SK-N-SH (cell line): ENCODE measurements around the gene PLA2G4E. TPM values are rescaled to one million over a fixed set of nuclear protein-coding genes. Genes with fewer than 3 reads are reported as not detected.

Experiments
- CTCF ChIA-PET: fragments of 300-600, 350-600 bp; formaldehyde crosslinking; extraction: SDS; loops from one replicate; lab custom pipeline; 2021; lab: Yijun Ruan, JAX
- POLR2A ChIA-PET: fragments of 350-600 bp; sonication (Branson Sonifier 250); formaldehyde crosslinking; extraction: SDS; loops from one replicate; lab custom pipeline; 2020; ENCODE audit warnings: antibody characterized with exemption, inconsistent platforms; lab: Yijun Ruan, JAX
- DNase-seq: peaks from one replicate; pipeline ENCODE4 v3.0.0; 2012
- H2AFZ ChIP-seq: fragments of 200-600 bp; sonication (generic); 2 replicates; pipeline ENCODE4 v1.8.1; 2016; ENCODE audit warnings: antibody characterized with exemption, mild to moderate bottlenecking, low read depth
- H3F3A ChIP-seq: fragments of 200-600 bp; sonication (generic); replicated peaks from 2 replicates; pipeline ENCODE3; 2016; ENCODE audit warnings: antibody characterized with exemption, mild to moderate bottlenecking; ENCODE audit not compliant: insufficient read depth
- H3K27ac ChIP-seq, 2 experiments: fragments of 200-500 bp in 1 of 2; fragments of 200-600 bp in 1 of 2; sonication (Bioruptor generic) in 1 of 2; sonication (generic), shearing (Covaris generic) in 1 of 2; 2 replicates each; pipeline versions ENCODE4 v1.5.1 to v1.6.1; 2014 to 2016; ENCODE audit warnings: low read depth in 2 of 2, inconsistent platforms in 1 of 2, low read length in 1 of 2, mild to moderate bottlenecking in 1 of 2, mixed read lengths in 1 of 2
- H3K27me3 ChIP-seq: fragments of 200-600 bp; sonication (generic), shearing (Covaris generic); 2 replicates; pipeline ENCODE4 v1.6.1; 2016; ENCODE audit warnings: mixed run types; ENCODE audit not compliant: insufficient read depth
- H3K36me3 ChIP-seq, 2 experiments: fragments of 200-500 bp in 1 of 2; fragments of 200-600 bp in 1 of 2; sonication (Bioruptor generic) in 1 of 2; sonication (generic) in 1 of 2; replicated peaks in 1 of 2; 2 replicates each; pipeline versions ENCODE3 to v1.5.1; 2014 to 2016; ENCODE audit warnings: low read length in 1 of 2, mild to moderate bottlenecking in 1 of 2; ENCODE audit not compliant: insufficient read depth in 2 of 2, control insufficient read depth in 1 of 2
- H3K4me1 ChIP-seq, 2 experiments: fragments of 200-500 bp in 1 of 2; fragments of 200-600 bp in 1 of 2; sonication (Bioruptor generic) in 1 of 2; sonication (generic), shearing (Covaris generic) in 1 of 2; 2 replicates each; pipeline versions ENCODE4 v1.5.1 to v1.6.1; 2014 to 2016; ENCODE audit warnings: low read depth in 1 of 2, low read length in 1 of 2, mixed run types in 1 of 2; ENCODE audit not compliant: insufficient read depth in 2 of 2, control insufficient read depth in 1 of 2
- H3K4me2 ChIP-seq: fragments of 200-600 bp; sonication (generic), shearing (Covaris generic); 2 replicates; pipeline ENCODE4 v1.6.1; 2017; ENCODE audit warnings: mixed run types
- H3K4me3 ChIP-seq, 2 experiments: fragments of 200-500 bp in 1 of 2; fragments of 200-600 bp in 1 of 2; sonication (Bioruptor generic) in 1 of 2; sonication (generic), shearing (Covaris generic) in 1 of 2; 2 replicates each; pipeline versions ENCODE4 v1.5.1 to v1.8.1; 2014 to 2016; ENCODE audit warnings: low read depth in 2 of 2, inconsistent platforms in 1 of 2, low read length in 1 of 2, mild to moderate bottlenecking in 1 of 2, mixed read lengths in 1 of 2, moderate library complexity in 1 of 2
- H3K79me2 ChIP-seq: fragments of 200-600 bp; sonication (generic); 2 replicates; pipeline ENCODE4 v1.8.1; 2017; ENCODE audit warnings: mild to moderate bottlenecking; ENCODE audit not compliant: insufficient read depth
- H3K9ac ChIP-seq: fragments of 200-600 bp; sonication (generic); 2 replicates; pipeline ENCODE4 v1.6.1; 2017; ENCODE audit warnings: mixed run types
- H3K9me2 ChIP-seq: fragments of 200-600 bp; sonication (generic); 2 replicates; pipeline ENCODE4 v1.6.1; 2017; ENCODE audit warnings: mixed run types
- H3K9me3 ChIP-seq: fragments of 200-600 bp; sonication (generic); 2 replicates; pipeline ENCODE4 v1.6.1; 2017; ENCODE audit warnings: mixed run types, mild to moderate bottlenecking, moderate library complexity
- H4K20me1 ChIP-seq: fragments of 200-600 bp; sonication (generic); 2 replicates; pipeline ENCODE4 v1.6.1; 2017; ENCODE audit warnings: mild to moderate bottlenecking, mixed run types; ENCODE audit not compliant: insufficient read depth
- CHD2 ChIP-seq: fragments of 150-350 bp; IDR thresholded peaks from 2 replicates; pipeline ENCODE4 v1.6.1; 2018; ENCODE audit warnings: low read length; ENCODE audit not compliant: partially characterized antibody
- EP300 ChIP-seq, 2 experiments: IDR thresholded peaks; 2 replicates each; pipeline versions ENCODE4 v1.4.0 to v1.6.1; 2012; ENCODE audit warnings: borderline replicate concordance in 1 of 2, low read depth in 1 of 2, low read length in 1 of 2
- JUND ChIP-seq: IDR thresholded peaks from 2 replicates; pipeline ENCODE4 v1.4.0; 2012
- MEF2A ChIP-seq: IDR thresholded peaks from 2 replicates; pipeline ENCODE4 v1.4.0; 2012; ENCODE audit warnings: low read depth, borderline replicate concordance
- NFIC ChIP-seq: IDR thresholded peaks from 2 replicates; pipeline ENCODE4 v1.4.0; 2012; ENCODE audit warnings: borderline replicate concordance
- NRF1 ChIP-seq: IDR thresholded peaks from 2 replicates; pipeline ENCODE4 v1.6.1; 2012; ENCODE audit warnings: low read depth, mild to moderate bottlenecking, low read length
- RCOR1 ChIP-seq: fragments of 150-350 bp; IDR thresholded peaks from 2 replicates; pipeline ENCODE4 v1.6.1; 2017; ENCODE audit warnings: antibody characterized with exemption, low read length
- RXRA ChIP-seq: IDR thresholded peaks from 2 replicates; pipeline ENCODE4 v1.4.0; 2012; ENCODE audit warnings: low read depth, mild to moderate bottlenecking, borderline replicate concordance
- SIN3A ChIP-seq: IDR thresholded peaks from 2 replicates; pipeline ENCODE4 v1.6.1; 2012; ENCODE audit warnings: low read depth, mild to moderate bottlenecking, low read length, moderate library complexity, borderline replicate concordance
- SMC3 ChIP-seq: IDR thresholded peaks from 2 replicates; pipeline ENCODE4 v1.6.1; 2012; ENCODE audit warnings: low read depth, low read length, improper control_type of control experiment
- WGBS: methylation state at CpG from one replicate; pipeline ENCODE4 v1.1.6; 2017; ENCODE audit warnings: low lambda C conversion rate; 5-methylcytosine and 5-hydroxymethylcytosine counted together
- polyA plus RNA-seq, 3 experiments: library from polyadenylated mRNA; depleted of rRNA; stranded (reverse); fragments of >200 nt; gene quantifications; 2 replicates each; pipeline ENCODE4 v1.2.3, GENCODE V29; 2012
- TF ChIP-seq, protein P1 (sequence below): IDR thresholded peaks from 2 replicates; pipeline ENCODE4 v1.4.0; 2012; ENCODE audit warnings: low read depth, borderline replicate concordance
- TF ChIP-seq, protein P2 (sequence below): IDR thresholded peaks from 2 replicates; pipeline ENCODE4 v1.6.1; 2012; ENCODE audit warnings: mild to moderate bottlenecking, low read depth, low read length, moderate library complexity
- TF ChIP-seq, protein P3 (sequence below): fragments of 150-350 bp; IDR thresholded peaks from 2 replicates; pipeline ENCODE4 v1.6.1; 2017; ENCODE audit warnings: antibody characterized with exemption, low read length, low read depth, borderline replicate concordance
- TF ChIP-seq, protein P4 (sequence below): IDR thresholded peaks from 2 replicates; pipeline ENCODE4 v1.4.0; 2012; ENCODE audit warnings: low read depth, borderline replicate concordance
- TF ChIP-seq, protein P5 (sequence below): IDR thresholded peaks from 2 replicates; pipeline ENCODE4; 2012
- TF ChIP-seq, protein P6 (sequence below): IDR thresholded peaks from 2 replicates; pipeline ENCODE4 v1.4.0; 2012; ENCODE audit warnings: low read depth

The PLA2G4E gene
- polyA plus RNA-seq, 1 of the 3 experiments (the other 2 are of a cell fraction), result not detected

DNA sequence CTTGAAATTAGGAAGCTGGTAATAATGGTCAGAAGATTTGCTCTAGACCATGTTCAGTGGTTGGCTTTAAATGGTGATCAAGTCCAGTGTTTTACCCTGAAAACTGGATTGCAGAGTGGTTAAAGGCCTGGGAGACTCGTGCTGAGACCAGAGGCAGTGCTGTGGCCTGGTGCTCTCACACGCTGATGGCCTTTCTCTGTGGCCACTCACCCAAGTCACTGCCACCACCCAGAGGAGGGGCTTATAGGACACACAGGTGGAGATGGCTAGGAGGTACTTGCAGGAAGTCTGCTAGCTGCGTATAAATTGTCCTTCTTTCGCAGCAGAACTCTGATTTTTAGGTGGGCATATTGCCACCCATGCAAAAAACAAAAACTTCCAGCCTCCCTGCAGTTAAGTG is 42.3 kb downstream of the PLA2G4E start:
- Histone ChIP-seq H3K9me2 (no peaks in the 10 kb centered on the region), H3K4me2 (no peak overlapping the region), H3K4me3 (no peak overlapping the region), H3K4me1 (no peaks in the 10 kb centered on the region; a peak in 1 of 4 replicates), H4K20me1 (no peaks in the 10 kb centered on the region), H3K27me3 (no peaks in the 10 kb centered on the region), H3K9me3 (no peaks in the 10 kb centered on the region), H3K79me2 (no peaks in the 10 kb centered on the region), H3K27ac (no peak overlapping the region), H3K36me3 (no peaks in the 10 kb centered on the region), H2AFZ (no peak overlapping the region), H3K9ac (no peak overlapping the region), H3F3A (no peaks in the 10 kb centered on the region)
- ChIA-PET CTCF (interaction anchor here (1.1 to 6.2 kb wide), 4 partner anchors 11 to 159 kb away, joined by 4 to 50 read pairs (median 11); no protein-coding TSS in a partner anchor), POLR2A (no interaction called here)
- 77% methylated on average over 3 of the region's 4 CpGs for WGBS
- no peak for TF ChIP-seq NRF1
- TF ChIP-seq, protein P1, sequence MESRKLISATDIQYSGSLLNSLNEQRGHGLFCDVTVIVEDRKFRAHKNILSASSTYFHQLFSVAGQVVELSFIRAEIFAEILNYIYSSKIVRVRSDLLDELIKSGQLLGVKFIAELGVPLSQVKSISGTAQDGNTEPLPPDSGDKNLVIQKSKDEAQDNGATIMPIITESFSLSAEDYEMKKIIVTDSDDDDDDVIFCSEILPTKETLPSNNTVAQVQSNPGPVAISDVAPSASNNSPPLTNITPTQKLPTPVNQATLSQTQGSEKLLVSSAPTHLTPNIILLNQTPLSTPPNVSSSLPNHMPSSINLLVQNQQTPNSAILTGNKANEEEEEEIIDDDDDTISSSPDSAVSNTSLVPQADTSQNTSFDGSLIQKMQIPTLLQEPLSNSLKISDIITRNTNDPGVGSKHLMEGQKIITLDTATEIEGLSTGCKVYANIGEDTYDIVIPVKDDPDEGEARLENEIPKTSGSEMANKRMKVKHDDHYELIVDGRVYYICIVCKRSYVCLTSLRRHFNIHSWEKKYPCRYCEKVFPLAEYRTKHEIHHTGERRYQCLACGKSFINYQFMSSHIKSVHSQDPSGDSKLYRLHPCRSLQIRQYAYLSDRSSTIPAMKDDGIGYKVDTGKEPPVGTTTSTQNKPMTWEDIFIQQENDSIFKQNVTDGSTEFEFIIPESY, result no peak
- TF ChIP-seq, protein P2, sequence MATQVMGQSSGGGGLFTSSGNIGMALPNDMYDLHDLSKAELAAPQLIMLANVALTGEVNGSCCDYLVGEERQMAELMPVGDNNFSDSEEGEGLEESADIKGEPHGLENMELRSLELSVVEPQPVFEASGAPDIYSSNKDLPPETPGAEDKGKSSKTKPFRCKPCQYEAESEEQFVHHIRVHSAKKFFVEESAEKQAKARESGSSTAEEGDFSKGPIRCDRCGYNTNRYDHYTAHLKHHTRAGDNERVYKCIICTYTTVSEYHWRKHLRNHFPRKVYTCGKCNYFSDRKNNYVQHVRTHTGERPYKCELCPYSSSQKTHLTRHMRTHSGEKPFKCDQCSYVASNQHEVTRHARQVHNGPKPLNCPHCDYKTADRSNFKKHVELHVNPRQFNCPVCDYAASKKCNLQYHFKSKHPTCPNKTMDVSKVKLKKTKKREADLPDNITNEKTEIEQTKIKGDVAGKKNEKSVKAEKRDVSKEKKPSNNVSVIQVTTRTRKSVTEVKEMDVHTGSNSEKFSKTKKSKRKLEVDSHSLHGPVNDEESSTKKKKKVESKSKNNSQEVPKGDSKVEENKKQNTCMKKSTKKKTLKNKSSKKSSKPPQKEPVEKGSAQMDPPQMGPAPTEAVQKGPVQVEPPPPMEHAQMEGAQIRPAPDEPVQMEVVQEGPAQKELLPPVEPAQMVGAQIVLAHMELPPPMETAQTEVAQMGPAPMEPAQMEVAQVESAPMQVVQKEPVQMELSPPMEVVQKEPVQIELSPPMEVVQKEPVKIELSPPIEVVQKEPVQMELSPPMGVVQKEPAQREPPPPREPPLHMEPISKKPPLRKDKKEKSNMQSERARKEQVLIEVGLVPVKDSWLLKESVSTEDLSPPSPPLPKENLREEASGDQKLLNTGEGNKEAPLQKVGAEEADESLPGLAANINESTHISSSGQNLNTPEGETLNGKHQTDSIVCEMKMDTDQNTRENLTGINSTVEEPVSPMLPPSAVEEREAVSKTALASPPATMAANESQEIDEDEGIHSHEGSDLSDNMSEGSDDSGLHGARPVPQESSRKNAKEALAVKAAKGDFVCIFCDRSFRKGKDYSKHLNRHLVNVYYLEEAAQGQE, result no peak
- TF ChIP-seq CHD2, result no peak
- no peak for TF ChIP-seq JUND
- no peak for TF ChIP-seq EP300 (IDR thresholded peaks at IDR 0.05; ENCODE audit: borderline replicate concordance in 1 of 2, low read depth in 1 of 2, low read length in 1 of 2)
- TF ChIP-seq, protein P3, sequence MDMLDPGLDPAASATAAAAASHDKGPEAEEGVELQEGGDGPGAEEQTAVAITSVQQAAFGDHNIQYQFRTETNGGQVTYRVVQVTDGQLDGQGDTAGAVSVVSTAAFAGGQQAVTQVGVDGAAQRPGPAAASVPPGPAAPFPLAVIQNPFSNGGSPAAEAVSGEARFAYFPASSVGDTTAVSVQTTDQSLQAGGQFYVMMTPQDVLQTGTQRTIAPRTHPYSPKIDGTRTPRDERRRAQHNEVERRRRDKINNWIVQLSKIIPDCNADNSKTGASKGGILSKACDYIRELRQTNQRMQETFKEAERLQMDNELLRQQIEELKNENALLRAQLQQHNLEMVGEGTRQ, result no peak
- no peak for TF ChIP-seq RCOR1
- TF ChIP-seq, protein P4, sequence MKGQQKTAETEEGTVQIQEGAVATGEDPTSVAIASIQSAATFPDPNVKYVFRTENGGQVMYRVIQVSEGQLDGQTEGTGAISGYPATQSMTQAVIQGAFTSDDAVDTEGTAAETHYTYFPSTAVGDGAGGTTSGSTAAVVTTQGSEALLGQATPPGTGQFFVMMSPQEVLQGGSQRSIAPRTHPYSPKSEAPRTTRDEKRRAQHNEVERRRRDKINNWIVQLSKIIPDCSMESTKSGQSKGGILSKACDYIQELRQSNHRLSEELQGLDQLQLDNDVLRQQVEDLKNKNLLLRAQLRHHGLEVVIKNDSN, result no peak
- TF ChIP-seq MEF2A, result no peak
- TF ChIP-seq, protein P5, sequence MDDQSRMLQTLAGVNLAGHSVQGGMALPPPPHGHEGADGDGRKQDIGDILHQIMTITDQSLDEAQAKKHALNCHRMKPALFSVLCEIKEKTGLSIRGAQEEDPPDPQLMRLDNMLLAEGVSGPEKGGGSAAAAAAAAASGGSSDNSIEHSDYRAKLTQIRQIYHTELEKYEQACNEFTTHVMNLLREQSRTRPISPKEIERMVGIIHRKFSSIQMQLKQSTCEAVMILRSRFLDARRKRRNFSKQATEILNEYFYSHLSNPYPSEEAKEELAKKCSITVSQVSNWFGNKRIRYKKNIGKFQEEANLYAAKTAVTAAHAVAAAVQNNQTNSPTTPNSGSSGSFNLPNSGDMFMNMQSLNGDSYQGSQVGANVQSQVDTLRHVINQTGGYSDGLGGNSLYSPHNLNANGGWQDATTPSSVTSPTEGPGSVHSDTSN, result no peak
- no peak for TF ChIP-seq SMC3
- no peak for TF ChIP-seq RXRA
- TF ChIP-seq SIN3A, result no peak
- TF ChIP-seq, protein P6, sequence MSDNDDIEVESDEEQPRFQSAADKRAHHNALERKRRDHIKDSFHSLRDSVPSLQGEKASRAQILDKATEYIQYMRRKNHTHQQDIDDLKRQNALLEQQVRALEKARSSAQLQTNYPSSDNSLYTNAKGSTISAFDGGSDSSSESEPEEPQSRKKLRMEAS, result no peak
- no peak for TF ChIP-seq NFIC
- no peak for DNase-seq
